ENCODE results near the gene C3orf85.
"Not testable (repeated sequence)": the region's sequence is repeated elsewhere in the genome, so short reads cannot be mapped to it uniquely, and the experiment has no call there.

C3orf85 gene

GRCh38 chr3:109136523-109136922 is at the start of gene C3orf85:
C3orf85 (plus strand) TSS chr3:109136719; CDS start chr3:109136848, 129 bp downstream.
- DNase-seq, result no peak

- DNase-seq, result no peak
These were observed 47.3 kb upstream of the C3orf85 start for GRCh38 chr3:109089265-109089664.

GRCh38 chr3:109091846-109092245 is 44.7 kb upstream of the C3orf85 start:
- DNase-seq, result no peak

- DNase-seq, result no peak
These were observed 43.0 kb upstream of the C3orf85 start for GRCh38 chr3:109093561-109093960.

GRCh38 chr3:109095166-109095565 is 41.4 kb upstream of the C3orf85 start:
- DNase-seq, result no peak

DNA sequence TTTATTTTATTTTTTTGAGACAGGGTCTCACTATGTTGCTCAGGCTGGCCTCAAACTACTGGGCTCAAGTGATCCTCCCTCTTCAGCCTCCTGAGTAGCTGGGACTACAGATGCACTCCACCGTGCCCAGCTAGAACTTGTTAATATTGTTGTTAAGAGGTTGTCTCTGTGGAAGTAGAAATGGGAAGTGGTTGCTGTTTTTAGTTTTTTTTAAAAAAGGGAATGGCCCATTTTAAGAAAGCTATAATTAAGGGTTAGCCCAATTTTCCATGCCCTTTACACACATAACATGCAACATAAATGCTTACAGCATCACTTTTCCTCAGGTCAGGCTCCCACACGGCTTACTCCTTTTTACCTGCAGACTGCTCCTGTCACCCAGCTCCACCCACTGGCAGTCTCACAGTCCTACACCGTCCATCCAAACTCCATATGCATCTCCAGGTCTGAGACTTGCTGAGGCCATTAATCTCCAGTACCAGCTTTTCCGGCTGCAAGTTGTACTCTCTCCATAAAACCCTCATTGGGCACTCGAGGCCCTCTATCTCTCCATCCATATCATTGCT is 38.4 kb upstream of the C3orf85 start:
- DNase-seq, result no peak

- DNase-seq, result no peak
These were observed 26.9 kb upstream of the C3orf85 start for GRCh38 chr3:109109574-109109973.

GRCh38 chr3:109112946-109113760 is 23.4 kb upstream of the C3orf85 start:
- DNase-seq, result no peak

DNA sequence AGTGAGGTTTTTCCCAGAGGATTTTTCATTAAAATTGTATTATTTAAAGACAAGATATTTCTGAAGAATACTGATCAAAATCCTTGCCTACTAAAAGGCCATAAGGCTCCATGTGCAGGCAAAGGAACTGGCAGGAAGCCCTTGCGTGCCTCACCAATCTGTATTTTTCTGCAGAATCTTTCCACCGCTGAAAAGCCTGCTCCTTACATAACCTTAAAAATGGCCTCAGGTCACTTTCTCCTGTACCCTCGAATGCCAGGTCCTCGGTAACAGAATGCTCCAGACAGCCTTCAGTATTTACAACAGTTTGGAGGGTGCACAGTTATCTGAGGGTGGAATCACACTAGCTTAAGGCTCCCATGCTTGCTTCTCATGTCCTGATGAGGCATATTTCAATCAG is 21.8 kb upstream of the C3orf85 start:
- no peak for DNase-seq

DNA sequence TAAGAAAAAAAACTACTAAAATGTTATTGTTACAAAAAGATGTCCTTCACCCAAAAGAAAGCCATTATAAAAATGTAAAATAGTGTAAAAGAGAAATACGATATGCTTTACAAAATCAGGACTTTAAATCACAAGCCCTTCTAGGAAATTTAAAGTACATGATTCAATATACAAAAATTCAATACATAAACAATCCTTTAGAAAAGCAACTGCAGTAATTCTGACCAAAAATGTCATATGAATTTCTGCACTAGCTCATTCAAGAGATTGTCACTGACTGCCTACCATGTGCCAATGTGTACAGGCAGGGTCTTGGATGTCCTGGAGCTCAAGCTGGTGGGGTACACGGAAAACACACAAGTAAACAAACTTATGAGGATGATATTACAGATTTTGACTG is 21.1 kb upstream of the C3orf85 start:
- DNase-seq, result no peak

- DNase-seq, result no peak
These were observed 20.5 kb upstream of the C3orf85 start for GRCh38 chr3:109116031-109116430.

DNA sequence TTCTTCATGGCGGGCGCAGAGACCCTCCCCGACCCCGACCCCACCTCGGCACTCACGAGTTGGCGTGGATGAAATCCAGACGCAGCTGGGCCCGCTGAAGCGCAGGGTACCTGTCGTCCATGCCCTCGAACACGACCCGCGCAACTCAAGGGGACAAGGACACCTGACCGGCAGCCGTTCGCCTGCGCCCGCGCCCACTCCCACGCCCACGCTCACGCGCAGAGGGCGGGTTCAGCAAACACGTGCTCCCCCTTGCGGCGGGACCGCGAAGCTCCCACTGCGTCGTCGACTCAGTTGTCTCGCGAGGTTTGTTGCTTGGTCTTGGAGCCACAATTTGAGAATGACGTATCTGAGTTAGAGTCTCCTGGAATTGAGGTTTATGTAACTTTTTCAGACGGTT is 18.6 kb upstream of the C3orf85 start, which contains the start of gene MORC1:
TSS of gene MORC1 (minus strand) at position 196 of the 400 bp plus-strand sequence. CDS start at position 121, 75 bp downstream.
- no peak for DNase-seq

DNA sequence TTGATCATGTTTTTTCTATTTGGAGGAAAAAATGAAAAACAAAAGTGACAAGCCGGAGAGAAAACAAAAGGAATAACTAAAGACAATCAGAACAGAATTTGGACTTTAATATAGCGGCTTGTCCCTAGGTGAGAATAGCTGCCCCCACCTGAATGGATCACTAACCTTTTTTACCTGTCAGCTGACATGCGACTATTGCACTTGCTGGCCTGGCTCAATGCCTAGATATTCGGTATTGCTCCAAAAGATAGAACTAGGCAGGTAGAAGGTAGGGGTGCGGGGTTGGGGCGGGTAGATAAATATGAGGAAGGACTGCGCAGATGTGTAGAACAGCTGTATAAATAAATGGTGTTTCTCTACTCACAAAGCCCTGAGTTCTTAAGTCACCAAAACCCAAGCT is 17.9 kb upstream of the C3orf85 start:
- no peak for DNase-seq

- DNase-seq, result no peak
These were observed 13.8 kb upstream of the C3orf85 start for GRCh38 chr3:109122690-109123089.

- DNase-seq, result no peak
These were observed 10.6 kb upstream of the C3orf85 start for GRCh38 chr3:109125902-109126301.

GRCh38 chr3:109127553-109127952 is 9.0 kb upstream of the C3orf85 start:
- DNase-seq, result no peak

DNA sequence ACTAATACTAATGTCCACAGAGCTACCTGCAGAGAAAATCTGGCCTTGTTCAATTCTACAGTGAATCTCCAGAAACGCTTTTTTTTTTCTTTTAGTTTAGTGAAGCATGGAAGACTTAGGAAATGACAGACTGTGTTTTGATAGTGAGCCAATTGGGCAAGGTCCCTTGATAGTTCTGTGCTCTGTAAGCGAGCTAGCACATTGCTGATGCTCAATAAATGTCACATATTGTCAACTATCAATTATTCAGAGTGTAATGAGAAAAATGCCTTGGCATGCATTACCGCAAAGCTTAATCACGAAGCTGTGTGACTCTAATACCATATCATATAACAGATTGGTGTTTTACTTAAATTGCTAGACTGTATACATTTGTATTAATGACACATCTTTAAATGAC is 5.2 kb upstream of the C3orf85 start:
- no peak for DNase-seq

GRCh38 chr3:109132801-109133473 is 3.6 kb upstream of the C3orf85 start:
- no peak for DNase-seq

DNA sequence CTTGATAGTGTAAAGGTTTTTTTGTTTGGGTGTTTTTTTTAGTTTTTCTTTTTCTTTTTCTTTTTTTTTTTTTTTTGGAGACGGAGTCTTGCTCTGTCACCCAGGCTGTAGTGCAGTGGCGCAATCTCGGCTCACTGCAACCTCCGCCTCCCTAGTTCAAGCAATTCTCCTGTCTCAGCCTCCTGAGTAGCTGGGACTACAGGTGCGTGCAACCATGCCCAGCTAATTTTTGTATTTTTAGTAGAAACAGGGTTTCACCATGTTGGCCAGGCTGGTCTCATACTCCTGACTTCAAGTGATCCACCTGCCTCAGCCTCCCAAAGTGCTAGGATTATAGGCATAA is 3.1 kb upstream of the C3orf85 start:
- DNase-seq, result not testable (repeated sequence)

DNA sequence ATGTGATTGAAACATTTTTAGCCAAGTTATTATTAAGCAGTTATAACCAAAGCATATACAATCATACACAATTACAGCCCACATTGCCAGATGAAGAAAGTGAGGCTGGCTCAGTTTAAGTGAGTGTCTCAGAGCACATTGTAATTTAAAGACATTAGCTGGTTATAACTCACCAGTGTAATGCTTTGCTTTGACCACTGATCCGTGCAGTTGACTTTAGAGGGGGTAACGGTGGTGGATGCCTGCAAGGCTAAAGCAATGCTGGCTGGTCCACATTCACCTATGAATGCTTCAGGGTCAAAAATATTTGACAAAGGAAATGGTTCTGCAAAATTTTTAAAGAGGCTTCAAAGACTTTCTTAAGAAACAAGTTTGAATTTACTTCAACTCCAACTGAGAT is 1.2 kb downstream of the C3orf85 start:
- no peak for DNase-seq

DNA sequence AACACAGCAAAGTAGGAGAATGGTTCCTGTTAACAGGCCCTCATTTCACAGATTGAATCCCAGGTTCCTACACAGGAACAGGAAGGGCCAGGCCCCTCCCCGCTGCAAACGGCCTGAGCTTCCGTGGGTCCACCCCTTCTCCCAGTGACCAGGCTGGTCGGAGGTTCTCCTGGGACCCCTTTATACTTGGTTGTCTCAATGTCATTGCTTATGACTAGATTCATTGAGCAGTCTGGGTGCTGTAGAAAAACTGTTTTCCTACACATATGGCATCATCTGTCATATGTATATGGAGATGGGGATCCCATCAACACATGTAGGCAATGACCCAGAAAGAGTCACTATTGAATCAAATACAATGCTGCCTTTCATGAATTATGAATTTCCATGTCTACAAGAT is 3.8 kb downstream of the C3orf85 start:
- no peak for DNase-seq

GRCh38 chr3:109143646-109144045 is 7.1 kb downstream of the C3orf85 start:
- no peak for DNase-seq

DNA sequence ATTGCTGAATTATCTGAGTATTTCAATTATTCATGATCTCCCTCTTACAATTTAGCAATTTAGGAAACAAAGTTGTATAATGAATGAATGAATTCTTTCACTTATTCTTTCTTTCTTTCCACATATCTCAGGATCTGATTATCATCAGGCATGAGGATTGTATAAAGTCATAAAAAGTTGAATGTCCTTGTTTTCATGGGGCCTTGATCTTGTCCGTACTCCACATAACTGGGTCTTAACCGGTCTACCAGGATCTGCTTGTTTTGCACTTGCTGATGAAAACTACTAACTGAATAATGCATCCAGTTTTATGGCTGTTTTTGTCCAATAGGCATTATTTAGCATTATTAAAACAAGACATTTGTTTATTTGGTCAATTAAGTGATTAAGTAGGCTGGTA is 12.6 kb downstream of the C3orf85 start:
- DNase-seq, result no peak

GRCh38 chr3:109152320-109152719 is 15.8 kb downstream of the C3orf85 start:
- DNase-seq, result no peak
